GM06990 (cell line): ENCODE results near the gene CEP55.

Experiments
- DNase-seq: peaks from one replicate; pipeline ENCODE4 v3.0.0-alpha.2; 2011; ENCODE audit not compliant: insufficient read length; ENCODE audit errors: extremely low read depth
- H3K27me3 ChIP-seq: replicated peaks from 2 replicates; pipeline ENCODE4 v1.6.0; 2011; ENCODE audit warnings: low read length; ENCODE audit not compliant: control insufficient read depth, insufficient read depth
- H3K36me3 ChIP-seq: 2 replicates; pipeline ENCODE4 v1.5.1; 2011; ENCODE audit warnings: low read length; ENCODE audit not compliant: control insufficient read depth, insufficient read depth
- H3K4me3 ChIP-seq: replicated peaks from 2 replicates; pipeline ENCODE4 v1.5.1; 2011; ENCODE audit warnings: low read depth, mild to moderate bottlenecking, control low read depth, low read length
- CTCF ChIP-seq: IDR thresholded peaks from 2 replicates; pipeline ENCODE4 v1.5.1; 2011; ENCODE audit warnings: low read length, control low read depth, mild to moderate bottlenecking, inconsistent platforms; ENCODE audit not compliant: insufficient read depth, poor library complexity, severe bottlenecking

The CEP55 gene

DNA sequence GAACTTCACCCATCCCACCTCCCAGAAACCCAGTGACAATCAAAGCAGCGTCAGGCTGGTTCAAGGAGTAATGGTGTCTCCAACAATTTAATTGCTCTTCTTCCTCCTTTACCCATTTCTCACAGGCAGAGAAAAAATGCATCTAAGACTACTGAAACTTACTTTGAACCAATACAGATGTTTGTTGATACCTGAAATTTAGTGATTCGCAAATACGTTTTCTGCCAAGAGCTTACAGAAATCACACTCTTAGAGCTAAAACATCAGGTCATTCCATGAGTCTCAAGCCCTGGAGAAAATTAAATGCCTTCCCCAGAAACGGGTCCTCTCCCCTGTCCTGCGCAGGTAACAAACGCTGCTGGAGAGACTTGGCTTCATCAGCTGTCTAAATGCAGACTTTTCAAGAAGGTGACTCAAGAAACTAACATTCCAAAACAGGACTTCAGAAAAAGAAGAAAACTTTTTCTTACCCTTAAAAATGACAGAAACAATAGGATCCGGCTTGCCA, 14.7 kb upstream of the CEP55 start:
- no peak for DNase-seq
- H3K27me3 ChIP-seq = no peaks in the 10 kb centered on the region; the same call in 1 of the 2 replicates
- TF ChIP-seq CTCF = no peak
- no peaks in the 10 kb centered on the region for H3K36me3 ChIP-seq
- H3K4me3 ChIP-seq = peak overlapping the region; percentile 61

DNA sequence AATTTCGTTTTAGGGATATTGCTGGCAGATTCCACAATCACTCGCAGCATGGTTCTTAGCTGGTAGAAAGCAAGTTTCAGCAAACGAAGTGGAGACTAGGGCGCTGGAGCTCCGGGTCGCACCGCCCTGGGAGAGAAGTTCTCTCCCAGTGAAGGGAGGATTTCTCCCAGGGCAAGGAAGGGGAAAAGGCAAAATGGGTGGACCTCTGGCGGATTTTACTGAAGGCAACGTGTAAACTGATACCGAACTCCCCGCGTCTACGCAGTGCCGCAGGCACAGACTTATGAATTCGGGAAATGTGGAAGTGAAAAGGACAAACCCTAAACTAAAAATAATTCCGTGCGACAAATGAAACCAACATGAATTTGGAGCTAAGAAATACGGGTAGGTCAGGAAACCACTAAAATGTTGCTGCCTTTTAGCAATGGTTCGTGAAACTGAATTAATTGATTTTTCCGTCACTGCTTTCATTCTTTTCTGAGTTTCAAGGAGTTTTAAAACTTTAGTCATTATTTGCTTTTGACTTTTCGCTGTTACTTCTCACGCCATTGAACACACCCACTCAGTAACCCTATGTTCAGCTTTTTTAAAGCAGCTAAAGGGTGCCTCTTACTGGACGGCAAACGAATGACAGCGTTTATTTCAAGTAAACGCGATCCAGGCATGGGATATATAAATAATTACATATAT, 14.1 kb upstream of the CEP55 start, which contains the start of gene MYOF:
Gene MYOF (minus strand): TSS at position 190 of the 690 bp plus-strand sequence. CDS start 140 bp downstream, at position 50.
- TF ChIP-seq CTCF = peak; percentile 62
- Histone ChIP-seq H3K27me3 (no peaks in the 10 kb centered on the region; the same call in 1 of the 2 replicates), H3K36me3 (no peaks in the 10 kb centered on the region), H3K4me3 (peak within 1 kb of the TSS; percentile 61)
- peak; percentile 47 for DNase-seq

DNA sequence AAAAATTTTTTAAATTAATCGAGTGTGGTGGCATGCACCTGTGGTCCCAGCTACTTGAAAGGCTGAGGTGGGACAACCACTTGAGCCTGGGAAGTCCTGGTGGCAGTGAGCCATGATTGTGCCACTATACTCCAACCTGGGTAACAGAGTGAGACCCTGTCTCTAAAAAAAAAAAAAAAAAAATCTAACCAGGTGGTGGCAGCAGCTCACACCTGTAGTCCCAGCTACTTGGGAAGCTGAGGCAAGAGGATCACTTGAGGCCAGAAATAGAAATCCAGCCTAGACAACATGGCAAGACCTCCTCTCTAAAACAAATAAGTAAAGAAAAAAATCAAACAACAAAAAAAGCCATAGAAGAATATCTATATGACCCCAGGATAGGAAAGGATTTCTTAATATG, 10.7 kb upstream of the CEP55 start:
- no peak for DNase-seq
- peak; percentile 5 for TF ChIP-seq CTCF
- no peaks in the 10 kb centered on the region; the same call in 1 of the 2 replicates for H3K27me3 ChIP-seq
- H3K36me3 ChIP-seq = no peaks in the 10 kb centered on the region
- no peak overlapping the region for H3K4me3 ChIP-seq

GRCh38 chr10:93488956-93489528, 7.4 kb upstream of the CEP55 start:
- Histone ChIP-seq H3K4me3 (no peak overlapping the region), H3K27me3 (no peaks in the 10 kb centered on the region), H3K36me3 (no peaks in the 10 kb centered on the region)
- DNase-seq = no peak
- no peak for TF ChIP-seq CTCF

GRCh38 chr10:93491602-93492121, 4.8 kb upstream of the CEP55 start:
- TF ChIP-seq CTCF = no peak
- DNase-seq = no peak

More at GRCh38 chr10:93491602-93492121, 4.8 kb upstream of the CEP55 start:
- Histone ChIP-seq H3K27me3 (no peaks in the 10 kb centered on the region), H3K36me3 (no peaks in the 10 kb centered on the region), H3K4me3 (no peak overlapping the region)
